HUDEP-2 (cell line): ENCODE results near the gene SDCBP2.

ENCODE experiments used
- DNase-seq, 76 experiments: peaks; one replicate each; lab custom pipeline; 2025; ENCODE audit not compliant: unreplicated experiment in 76 of 76; lab: John Stamatoyannopoulos, UW

Gene SDCBP2

DNA sequence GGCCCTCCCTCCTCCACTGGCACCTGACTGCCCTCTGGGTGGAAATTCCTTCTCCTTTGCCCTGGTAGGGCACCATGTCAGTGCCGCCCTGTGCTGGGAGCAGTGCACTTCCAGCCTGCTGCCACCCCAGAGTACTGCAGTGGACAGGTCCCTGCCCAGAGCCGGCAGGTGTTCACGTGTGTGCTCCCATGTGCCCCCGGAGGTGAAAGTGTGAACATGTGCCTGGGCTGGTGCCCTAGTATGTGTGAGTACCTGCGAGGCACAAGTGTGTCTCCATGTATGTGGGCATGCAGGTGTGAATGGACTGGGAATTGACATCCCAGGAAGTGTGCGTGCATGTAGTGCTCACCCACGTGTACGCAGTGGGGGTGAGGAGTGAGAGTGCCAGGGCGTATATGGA is 29.4 kb downstream of the SDCBP2 start:
- DNase-seq: peak in 15 of 76 experiments; percentile 1 to 34 (median 13)

GRCh38 chr20:1298888-1299511 is 29.9 kb downstream of the SDCBP2 start:
- no peak for DNase-seq

DNA sequence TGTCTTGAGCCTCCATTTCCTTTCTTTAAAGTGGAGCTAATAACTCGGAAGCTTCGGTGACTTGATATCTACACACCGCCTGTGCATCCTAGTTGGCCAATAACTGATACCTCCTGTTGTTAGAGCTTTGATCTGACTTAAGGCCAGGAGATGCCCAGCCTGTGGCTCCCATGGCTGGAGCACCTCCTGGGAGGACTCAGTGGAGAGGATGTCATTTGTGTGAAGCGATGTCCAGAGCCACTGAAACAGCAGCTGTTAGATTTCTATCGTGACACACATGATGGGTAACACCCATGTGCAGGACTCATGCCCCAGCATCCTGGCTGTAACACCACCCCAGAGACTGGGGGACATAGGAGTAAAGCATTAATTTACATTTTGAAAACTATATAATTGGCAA is 30.8 kb downstream of the SDCBP2 start:
- DNase-seq: no peak

- DNase-seq: no peak
Observed at GRCh38 chr20:1297486-1297885, 31.5 kb downstream of the SDCBP2 start.

GRCh38 chr20:1296922-1297321 is 32.0 kb downstream of the SDCBP2 start:
- DNase-seq: no peak

GRCh38 chr20:1296117-1296610 is 32.8 kb downstream of the SDCBP2 start:
- DNase-seq: no peak

DNA sequence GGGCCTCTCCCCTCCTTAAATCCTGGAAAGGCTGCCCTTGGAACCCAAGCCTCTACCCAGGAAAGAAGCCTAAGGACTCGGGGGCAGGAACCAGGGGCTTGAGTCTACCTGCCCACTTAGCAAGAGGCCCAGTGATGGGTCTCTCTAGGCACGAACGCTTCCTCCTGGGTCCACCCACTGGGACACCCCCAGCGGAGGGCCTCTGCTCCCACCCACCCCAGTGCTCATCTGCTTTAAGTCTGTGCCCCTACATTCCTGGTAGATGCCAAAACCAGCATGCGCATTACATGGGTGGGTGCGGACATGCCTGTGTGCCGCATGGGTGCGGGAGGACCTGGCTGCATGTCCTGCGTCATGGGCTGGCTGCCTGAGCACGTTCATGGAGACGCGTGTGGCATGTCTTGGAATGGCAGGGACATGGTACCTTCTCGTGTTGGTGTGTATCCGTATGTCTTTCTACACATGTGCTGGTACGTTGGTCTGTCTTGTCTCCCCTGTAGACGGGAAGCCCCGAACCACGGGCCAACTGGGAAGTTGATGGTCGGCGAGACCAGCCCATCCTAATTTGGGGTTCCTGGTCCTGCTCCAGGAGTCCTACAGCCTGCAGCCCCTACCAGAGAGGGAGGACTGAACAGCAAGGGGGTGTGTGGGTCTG is 33.5 kb downstream of the SDCBP2 start:
- DNase-seq: no peak

- no peak for DNase-seq
Observed at GRCh38 chr20:1294497-1294896, 34.4 kb downstream of the SDCBP2 start.

DNA sequence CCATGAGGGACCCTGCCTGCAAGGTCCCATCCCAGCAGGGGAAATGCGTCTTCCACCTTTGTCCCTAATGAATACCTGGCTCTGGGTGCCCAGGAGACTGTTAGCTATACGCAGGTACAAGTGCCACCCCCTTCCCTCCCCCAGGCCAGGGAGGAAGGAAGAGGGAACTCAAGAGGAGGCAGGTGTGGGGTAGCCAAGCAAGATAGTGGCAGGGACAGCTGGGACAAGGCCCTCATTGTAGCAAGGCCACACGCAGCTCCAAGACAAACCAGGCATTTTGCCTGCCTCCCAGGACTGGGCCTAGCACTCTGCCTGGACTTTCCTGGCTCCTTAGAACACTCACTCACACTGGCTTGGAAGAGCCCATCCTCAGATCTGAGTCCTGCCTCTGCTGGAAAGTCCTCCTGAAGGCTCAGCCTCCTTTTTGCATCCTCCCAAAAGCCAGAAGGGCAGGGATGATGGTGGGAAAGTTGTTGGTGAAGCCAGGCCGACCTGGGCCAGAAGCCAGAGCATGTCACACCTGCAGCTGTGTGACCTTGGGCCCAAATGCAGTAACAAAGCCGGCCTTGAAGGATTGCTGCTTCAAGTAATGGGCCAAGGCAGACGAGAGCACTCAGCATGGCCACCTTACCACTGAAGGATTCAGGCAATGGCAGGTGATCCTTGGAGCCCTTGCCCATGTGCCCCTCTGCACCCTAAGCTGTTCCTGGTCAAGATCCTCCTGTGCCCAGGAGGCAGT is 35.1 kb downstream of the SDCBP2 start:
- DNase-seq: no peak

DNA sequence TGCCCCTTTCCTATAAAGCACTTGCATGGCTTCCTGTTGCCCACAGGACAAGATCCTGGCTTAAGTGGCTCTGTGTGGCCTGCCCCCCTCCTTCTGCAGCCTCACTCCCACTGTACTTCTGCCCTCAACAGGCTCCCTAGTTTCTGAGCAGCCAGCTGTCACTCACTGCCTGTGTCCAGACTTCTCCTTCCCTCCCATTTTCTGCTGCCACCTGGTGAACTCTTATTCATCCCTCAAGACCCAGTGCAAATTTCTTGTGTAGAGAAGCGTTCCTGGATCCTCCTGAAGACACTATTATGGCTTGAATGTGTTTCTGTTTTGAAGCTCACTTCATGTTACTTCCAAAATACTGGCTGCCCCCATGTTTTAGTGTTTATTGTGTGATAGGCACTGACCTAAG is 36.3 kb downstream of the SDCBP2 start:
- DNase-seq: no peak

DNA sequence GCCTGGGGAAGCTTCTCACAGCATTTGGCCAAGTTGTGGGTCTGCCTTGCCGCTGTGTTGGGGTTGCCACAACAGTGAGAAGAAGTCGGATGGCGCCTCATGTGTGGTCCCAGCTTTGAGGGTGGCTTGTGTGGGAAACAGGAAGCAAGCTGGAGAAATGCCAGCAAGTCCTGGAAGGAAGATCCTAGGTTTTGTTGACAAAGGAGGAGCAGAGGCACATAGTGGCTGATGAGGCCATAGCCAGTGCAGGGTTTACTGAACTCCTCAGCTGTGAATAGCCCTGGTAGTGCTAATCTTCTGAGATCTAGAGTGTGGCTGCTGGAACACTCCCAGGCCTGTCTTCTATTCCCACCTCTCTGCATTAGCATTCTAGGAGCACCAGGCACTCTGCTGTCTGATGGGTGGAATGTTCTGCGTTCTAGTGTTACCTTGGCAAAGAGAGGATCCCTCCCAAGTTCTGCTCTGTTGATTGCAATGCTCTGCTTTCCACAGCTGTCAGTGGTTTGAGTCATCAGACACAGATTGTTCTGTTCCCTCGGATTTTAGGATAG is 37.7 kb downstream of the SDCBP2 start:
- no peak for DNase-seq

DNA sequence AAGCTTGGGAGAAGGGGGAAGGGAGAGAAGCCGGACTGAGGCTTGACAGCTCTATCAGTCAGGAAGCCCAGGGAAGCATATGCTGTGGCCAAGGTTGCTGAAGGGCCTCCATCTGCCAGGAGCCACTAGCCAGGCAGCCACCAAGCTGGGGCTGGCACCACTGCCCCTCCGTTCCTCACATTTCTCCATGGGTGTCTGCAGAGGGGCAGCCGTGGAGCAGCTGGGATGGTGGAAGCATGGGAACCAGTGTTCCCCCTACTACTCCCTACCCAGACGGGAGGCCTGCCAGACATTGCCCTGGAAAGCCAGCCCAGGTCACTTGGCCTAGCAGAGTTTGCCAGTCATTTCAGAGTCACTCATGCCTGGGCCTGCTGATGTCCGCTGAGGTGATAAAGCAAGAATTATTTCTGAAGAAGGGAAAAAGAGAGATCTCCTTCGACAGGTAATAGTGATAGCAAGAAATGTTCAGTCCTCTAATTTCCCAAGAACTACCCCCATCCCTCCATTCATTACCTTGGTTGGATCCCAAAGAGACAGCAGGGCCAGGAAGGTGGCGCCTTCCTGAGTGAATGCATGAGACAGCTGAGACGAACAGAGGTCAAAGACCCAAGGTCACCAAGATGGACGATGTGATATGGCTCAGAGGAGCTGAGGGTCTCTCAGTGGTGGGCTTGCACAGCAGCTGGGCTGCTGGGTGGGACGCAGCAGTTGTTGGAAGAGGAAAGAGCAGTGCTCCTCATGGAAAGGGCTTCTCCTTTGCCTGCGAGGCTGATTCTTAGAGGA is 41.0 kb downstream of the SDCBP2 start:
- DNase-seq: no peak

DNA sequence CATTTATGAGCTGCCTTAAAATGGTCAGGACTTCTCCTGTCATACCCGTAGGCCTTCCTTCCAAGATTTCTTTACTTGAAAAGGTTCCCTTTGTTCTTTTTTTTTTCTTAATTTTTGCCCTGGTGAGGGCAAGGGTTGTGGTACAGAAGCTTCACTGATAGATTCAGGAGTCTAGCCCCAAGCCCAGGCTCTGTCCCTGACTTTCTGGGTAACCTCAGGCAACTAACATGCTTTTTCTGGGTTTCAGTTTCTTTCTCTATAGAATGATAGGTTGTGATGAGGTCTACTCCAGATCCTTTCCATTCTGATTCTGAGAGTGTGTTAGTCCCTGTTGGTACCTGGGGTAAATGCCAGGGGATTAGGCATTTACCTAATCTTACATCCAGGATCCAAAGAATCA is 41.6 kb downstream of the SDCBP2 start:
- DNase-seq: no peak

DNA sequence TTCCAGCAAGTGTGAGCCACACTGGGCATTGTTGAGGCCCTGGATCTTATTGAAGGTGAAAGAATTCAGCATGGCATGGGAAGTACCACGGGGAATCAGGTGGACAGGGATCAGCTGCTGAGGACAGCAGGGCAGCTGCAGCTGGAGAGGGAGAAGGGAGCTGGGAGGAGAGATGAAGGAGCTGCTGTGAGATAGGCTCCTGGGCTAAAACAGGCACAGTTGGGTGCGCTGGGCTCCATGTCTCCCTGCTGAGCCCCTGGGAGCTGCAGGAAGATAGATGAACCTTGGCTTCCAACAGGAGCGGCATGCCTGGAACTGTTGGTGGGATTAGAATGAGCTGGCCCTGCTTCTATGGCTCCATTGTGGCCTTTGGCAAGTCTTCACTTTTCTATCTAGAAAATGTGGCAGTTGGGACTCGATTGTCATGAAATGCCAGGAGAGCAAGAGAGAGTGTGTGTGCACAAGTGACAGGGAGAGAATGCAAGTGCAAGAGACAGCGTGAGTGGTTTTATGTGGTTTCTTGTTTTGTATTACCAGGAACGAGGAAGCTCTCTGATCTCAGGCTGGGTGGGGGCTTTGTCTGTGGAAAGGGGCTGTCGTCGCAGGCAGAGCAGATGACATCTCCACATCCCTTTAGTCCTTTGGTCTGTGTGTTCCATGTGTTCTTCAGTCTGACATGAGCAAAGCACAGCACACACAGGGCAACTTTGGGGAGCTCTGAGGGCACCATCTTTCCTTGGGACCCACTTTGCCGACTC is 42.5 kb downstream of the SDCBP2 start:
- DNase-seq: no peak

DNA sequence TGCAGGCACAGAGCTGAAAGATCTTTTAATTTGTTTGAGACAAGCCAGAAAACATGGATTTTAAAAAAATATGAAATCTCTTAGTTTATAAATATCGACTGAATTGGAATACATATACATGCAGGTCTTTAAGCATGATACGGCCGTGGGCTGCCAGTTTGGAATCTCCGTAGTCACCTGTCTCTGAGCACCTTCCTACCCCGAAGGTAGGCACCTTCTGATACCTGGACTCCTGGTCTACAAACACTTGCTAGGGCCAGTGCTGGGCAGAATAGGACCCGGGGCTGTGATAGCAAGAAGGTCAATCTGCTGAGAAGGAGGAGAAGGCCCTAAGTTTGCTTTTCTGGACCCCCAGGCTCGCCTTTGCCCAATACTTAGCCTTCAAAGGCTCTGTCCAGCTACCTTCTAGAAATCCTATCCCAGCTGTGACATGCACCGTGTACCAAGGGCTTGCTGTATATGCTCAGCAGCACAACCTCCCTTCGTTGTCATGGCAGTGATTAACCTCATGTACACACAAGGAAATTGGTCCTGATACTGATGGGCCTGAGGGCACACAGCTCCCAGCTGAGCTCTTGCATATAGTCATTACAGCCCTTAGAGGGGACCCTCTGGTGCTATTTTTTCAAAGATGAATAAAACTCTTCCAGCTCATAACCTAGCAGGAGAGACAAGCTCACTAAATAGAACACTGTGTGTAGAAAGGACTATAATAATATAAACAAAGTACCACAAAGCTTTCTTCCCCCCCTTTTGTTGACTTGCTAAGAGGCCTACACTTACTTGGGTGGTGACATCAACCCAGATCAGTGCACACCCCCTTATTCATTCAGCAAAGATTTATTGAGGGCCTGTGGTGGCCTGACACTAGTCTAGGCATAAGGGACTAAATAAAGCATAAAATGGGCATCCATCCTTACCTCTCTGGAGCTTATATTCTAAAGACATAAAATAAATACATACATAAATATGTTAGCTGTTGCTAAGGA is 45.1 kb downstream of the SDCBP2 start:
- DNase-seq: no peak

DNA sequence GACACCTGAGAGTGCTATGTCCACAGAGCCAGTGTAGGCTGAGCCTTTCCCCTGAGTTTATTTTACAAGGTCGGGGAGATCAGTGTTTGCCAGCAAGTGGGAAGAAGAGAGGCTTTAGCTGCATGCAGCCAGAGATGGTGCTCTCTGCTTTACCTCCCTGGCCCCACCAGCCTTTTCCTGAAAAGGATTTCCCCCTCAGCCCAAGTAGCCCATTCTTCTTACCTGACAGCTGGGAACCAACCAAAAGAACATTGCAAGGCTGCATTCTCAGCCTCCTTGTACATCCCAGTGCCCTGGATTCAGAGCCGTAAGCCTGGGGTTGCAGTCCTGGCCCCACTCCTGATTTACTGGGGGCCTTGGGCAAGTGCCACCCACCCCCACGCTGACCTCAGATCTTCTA is 46.0 kb downstream of the SDCBP2 start:
- no peak for DNase-seq

DNA sequence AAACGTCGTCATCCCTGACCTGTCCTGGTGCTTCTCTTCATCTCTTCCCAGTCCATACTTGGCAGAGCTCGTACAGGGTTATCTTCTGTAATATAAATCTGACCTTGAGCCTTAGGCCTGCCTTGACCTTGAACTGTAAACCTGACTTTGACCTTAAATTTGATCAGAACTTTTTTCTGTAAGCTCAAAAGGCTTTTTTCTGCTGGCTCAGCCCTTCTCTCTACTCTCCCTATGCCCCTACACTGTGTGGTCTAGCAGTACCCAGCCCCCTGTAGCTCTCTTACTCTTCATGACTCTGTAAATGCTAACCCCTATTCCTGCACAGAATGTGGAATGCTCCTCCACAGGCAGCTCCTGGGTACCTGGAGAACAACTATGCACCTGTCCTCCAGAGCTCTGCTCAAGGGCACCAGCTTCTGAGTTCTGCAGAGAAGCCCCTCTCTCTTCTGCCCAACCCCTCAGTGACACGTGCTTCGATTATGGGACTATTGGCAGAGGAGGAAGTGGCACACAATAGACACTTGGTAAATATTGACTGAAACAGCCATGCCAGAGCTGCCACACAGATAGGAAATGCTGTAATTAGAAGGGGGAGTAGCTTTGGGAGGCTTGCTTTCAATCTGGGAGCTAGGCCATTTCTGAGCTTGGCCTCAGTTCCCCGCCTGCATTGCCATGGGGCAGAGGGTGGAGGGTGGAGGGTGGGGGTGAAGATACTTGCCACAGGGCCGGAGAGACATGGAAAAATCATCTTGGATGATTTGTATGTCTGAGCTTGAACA is 47.5 kb downstream of the SDCBP2 start:
- no peak for DNase-seq
